Neural cell (in vitro differentiated cells): ENCODE measurements around the gene LHPP.

ENCODE experiments used
- EP300 ChIP-seq: fragments of 450-650 bp; conservative IDR thresholded peaks from 2 replicates; pipeline ENCODE4 v1.6.1; 2014; ENCODE audit warnings: antibody characterized with exemption, mild to moderate bottlenecking, moderate library complexity; ENCODE audit not compliant: poor library complexity, severe bottlenecking
- EZH2 ChIP-seq: fragments of 200-600, 300-800 bp; shearing (Covaris generic), sonication (generic); IDR thresholded peaks from 2 replicates; pipeline ENCODE4 v1.6.1; 2014; ENCODE audit warnings: antibody characterized with exemption, low read length, borderline replicate concordance, mild to moderate bottlenecking; ENCODE audit not compliant: insufficient read depth, poor library complexity, severe bottlenecking
- MXI1 ChIP-seq: fragments of 450-650 bp; conservative IDR thresholded peaks from 2 replicates; pipeline ENCODE4 v1.6.1; 2014; ENCODE audit warnings: antibody characterized with exemption, mild to moderate bottlenecking; ENCODE audit not compliant: poor library complexity, severe bottlenecking
- SMC3 ChIP-seq: fragments of 450-650 bp; conservative IDR thresholded peaks from 2 replicates; pipeline ENCODE4 v1.6.1; 2014; ENCODE audit warnings: antibody characterized with exemption, mild to moderate bottlenecking, moderate library complexity; ENCODE audit not compliant: poor library complexity
- TF ChIP-seq, protein P1 (sequence below): fragments of 450-650 bp; IDR thresholded peaks from 2 replicates; pipeline ENCODE4 v1.5.1; 2014; ENCODE audit warnings: antibody characterized with exemption, mild to moderate bottlenecking, moderate library complexity; ENCODE audit not compliant: poor library complexity, severe bottlenecking
- TF ChIP-seq, protein P2 (sequence below): IDR thresholded peaks from 2 replicates; pipeline ENCODE4 v1.6.1; 2012; ENCODE audit warnings: borderline replicate concordance

DNA sequence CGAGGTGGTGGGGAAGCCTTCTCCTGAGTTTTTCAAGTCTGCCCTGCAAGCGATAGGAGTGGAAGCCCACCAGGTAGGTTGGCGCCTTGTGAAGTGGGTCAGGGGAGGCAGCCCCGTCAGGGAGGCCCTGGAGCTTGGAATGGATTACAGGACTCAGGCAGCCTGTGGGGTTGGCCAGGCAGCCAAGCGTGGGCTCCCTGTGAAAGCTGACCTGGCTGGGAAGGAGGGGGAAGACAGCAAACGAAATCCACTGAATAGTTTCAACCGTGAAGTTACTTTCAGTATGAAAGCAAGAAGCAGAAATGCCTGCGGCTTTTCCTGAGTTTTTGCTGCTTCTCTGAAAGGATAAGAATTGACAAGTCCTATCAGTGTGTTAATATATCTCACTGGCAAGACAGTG, 36.4 kb downstream of the LHPP start:
- TF ChIP-seq, protein P1, sequence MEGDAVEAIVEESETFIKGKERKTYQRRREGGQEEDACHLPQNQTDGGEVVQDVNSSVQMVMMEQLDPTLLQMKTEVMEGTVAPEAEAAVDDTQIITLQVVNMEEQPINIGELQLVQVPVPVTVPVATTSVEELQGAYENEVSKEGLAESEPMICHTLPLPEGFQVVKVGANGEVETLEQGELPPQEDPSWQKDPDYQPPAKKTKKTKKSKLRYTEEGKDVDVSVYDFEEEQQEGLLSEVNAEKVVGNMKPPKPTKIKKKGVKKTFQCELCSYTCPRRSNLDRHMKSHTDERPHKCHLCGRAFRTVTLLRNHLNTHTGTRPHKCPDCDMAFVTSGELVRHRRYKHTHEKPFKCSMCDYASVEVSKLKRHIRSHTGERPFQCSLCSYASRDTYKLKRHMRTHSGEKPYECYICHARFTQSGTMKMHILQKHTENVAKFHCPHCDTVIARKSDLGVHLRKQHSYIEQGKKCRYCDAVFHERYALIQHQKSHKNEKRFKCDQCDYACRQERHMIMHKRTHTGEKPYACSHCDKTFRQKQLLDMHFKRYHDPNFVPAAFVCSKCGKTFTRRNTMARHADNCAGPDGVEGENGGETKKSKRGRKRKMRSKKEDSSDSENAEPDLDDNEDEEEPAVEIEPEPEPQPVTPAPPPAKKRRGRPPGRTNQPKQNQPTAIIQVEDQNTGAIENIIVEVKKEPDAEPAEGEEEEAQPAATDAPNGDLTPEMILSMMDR = no peak
- TF ChIP-seq, protein P2, sequence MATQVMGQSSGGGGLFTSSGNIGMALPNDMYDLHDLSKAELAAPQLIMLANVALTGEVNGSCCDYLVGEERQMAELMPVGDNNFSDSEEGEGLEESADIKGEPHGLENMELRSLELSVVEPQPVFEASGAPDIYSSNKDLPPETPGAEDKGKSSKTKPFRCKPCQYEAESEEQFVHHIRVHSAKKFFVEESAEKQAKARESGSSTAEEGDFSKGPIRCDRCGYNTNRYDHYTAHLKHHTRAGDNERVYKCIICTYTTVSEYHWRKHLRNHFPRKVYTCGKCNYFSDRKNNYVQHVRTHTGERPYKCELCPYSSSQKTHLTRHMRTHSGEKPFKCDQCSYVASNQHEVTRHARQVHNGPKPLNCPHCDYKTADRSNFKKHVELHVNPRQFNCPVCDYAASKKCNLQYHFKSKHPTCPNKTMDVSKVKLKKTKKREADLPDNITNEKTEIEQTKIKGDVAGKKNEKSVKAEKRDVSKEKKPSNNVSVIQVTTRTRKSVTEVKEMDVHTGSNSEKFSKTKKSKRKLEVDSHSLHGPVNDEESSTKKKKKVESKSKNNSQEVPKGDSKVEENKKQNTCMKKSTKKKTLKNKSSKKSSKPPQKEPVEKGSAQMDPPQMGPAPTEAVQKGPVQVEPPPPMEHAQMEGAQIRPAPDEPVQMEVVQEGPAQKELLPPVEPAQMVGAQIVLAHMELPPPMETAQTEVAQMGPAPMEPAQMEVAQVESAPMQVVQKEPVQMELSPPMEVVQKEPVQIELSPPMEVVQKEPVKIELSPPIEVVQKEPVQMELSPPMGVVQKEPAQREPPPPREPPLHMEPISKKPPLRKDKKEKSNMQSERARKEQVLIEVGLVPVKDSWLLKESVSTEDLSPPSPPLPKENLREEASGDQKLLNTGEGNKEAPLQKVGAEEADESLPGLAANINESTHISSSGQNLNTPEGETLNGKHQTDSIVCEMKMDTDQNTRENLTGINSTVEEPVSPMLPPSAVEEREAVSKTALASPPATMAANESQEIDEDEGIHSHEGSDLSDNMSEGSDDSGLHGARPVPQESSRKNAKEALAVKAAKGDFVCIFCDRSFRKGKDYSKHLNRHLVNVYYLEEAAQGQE = no peak
- TF ChIP-seq SMC3 (no peak), EP300 (no peak), EZH2 (no peak), MXI1 (no peak)
